Activated CD8-positive, alpha-beta memory T cell treated with anti-CD3 and anti-CD28 coated beads for 36 hours (primary cell): ENCODE data around the gene TMEM9B. TPM values are rescaled to one million over a fixed set of nuclear protein-coding genes. Genes with fewer than 3 reads are reported as not detected.
"Not testable (repeated sequence)": the region's sequence is repeated elsewhere in the genome, so short reads cannot be mapped to it uniquely, and the experiment has no call there.

Experiments used
- CTCF ChIA-PET: fragments of 350-600 bp; sonication (Branson Sonifier 250); formaldehyde crosslinking; loops from one replicate; lab custom pipeline; 2021; ENCODE audit warnings: antibody characterized with exemption; lab: Charles Lee
- POLR2A ChIA-PET: fragments of 350-600 bp; sonication (Branson Sonifier 250); formaldehyde crosslinking; loops from one replicate; lab custom pipeline; 2021; ENCODE audit warnings: antibody characterized with exemption; lab: Charles Lee
- total RNA-seq, 2 experiments: library from RNA; stranded (reverse); gene quantifications; one replicate each; pipeline ENCODE4 v1.2.3, GENCODE V29; 2021

Gene TMEM9B
- total RNA-seq, 2 experiments from 2014 or later: 24.5 to 25.2 TPM

DNA sequence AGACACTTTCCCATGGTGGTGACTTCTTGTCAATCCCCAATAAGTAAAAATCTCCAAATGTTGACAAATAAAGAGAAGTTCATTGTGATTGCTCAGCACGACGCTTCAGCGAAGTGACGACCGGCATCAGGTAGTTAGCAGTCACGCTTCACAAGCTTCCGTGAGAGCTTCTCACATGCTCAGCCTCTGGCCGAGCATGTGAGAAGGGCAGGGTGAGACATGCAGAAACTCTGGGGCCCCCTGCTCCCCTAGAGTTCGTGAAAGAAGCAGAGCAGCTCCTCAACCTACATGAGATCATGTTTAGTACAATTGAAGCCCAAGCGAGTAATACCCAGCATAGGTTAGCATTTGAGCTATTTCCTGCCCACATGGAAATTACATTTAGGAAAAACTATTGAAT lies 27.1 kb downstream of the TMEM9B start:
- ChIA-PET CTCF (no interaction called here), POLR2A (interaction anchor here (0.6 kb wide), 1 partner anchor 13 kb away, joined by 3 read pairs; no protein-coding TSS in a partner anchor)

- POLR2A ChIA-PET, CTCF ChIA-PET: not testable (repeated sequence)
These were observed 28.5 kb downstream of the TMEM9B start for GRCh38 chr11:8935789-8936188.

DNA sequence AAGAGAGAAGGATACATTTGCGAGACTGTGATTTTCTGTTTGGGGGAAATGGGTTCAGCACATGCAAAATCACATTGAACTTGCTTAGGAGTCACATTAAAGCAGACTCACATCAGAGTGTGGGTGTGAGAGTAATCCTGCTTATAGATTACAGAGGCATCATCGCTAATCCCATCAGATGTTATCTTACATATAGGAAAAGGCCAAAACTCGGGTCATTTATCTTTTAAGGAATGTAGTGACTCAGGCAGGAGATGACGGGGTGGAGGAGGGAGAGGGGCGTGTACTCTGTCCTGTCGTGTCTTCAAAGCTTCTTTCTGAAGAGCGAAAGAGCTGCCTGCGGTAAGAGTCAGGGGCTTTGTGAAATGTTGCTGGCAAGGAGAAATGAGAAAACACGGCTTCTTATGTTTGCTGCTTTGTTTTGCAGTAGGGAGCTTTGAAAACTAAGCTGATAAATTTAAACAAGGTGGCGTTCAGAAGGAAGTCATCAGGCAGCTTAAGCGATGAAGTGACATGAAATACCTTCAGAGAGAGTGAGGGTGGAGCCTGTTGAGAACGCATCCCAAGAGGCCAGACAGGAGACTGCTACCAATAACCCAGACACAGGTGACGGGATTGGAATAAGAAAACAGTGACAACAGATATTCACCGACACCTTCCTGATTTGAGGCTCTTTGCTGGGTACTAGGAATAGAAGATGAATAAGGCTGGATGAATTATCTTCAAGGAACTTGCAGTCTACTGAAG lies 29.3 kb downstream of the TMEM9B start:
- POLR2A ChIA-PET: no interaction called here
- CTCF ChIA-PET: interaction anchor here (0.7 kb wide), 1 partner anchor 24 kb away, joined by 3 read pairs; no protein-coding TSS in a partner anchor

DNA sequence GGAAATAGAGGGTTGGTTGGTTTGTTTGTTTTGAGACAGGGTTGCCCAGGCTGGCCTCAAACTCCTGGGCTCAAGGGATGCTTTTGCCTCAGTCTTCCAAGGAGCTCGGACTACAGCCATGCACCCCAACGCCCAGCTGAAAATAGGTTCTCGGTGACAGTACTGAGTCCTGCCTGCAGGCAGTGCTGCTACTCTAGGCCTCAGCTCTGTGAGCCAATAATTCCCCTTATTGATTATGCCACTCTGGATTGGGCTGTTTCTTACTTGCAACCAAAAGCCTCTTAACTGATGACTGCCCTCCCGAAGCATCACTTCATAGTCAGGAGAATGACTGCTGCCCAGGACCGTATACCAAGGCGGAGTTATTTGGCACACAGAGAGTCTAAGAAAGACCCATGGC lies 30.3 kb downstream of the TMEM9B start:
- ChIA-PET CTCF (no interaction called here), POLR2A (no interaction called here)

DNA sequence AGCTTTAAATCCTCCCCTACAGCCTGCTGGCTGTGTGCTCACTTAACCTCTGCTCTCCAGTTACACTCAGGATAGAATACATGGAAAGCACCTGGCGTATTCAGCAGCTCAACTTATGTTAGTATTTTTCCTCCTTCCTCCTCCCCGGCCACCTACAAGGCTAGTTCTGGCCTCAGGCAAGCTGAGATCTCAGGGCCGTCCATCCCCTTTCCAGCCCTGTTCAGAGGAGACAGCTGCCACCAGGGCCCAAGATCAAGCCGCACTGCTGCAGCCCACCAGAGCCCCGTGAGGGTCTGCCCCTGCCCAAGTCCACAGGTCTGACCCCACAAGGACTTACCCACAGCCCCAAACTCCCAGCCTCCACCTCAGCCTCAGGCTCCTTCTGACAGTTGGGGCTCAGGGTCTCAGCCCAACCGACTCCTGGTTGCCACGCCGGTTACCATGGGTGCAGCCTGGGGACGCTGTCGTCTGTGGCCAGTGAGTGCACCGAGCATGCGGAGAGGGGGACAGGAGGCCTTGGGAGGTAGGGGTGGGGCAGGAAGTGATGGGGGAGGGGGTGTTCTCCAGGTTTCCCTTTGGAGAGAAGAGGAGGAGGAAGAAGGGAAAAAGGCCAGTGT lies 31.6 kb downstream of the TMEM9B start, which contains the start of gene C11orf16:
Gene C11orf16 (minus strand): TSS at position 384 of the 617 bp plus-strand sequence. CDS start 639 bp downstream, outside the sequence.
- ChIA-PET CTCF (no interaction called here), POLR2A (no interaction called here)

DNA sequence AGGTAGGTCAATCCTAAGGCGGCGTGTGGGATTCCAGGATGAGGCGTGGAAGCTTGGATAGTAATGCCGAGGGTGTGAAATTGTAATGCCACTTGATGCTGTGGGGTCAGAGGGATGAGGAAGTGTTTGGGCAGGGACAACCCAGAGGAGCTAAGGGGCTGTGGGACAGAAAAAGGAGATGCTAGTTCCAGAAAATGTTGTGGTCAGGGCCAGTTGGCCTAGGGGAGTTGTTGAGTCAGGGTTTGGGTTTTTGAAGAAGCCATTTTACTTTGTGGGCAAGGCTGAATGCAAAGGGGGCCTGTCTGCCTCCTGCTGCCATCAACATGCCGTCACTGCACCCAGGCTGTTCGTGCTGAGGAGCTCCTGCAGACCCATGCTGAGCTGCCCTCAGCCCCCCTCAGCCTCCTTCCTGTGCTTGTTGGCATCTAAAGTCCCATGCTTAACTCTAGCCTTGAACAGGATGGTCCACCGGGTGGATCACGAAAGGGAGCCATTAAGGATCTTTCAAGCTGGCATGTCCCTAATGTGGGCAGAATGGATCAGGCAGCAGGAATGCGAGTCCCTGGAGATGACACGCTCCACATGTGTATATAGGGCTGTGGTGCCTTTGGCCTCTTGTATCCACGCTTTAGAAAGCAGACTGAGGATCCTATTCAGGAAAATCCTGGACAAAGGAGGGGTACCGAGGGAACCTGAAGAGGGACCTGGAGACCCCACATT lies 33.6 kb downstream of the TMEM9B start:
- ChIA-PET POLR2A (interaction anchor here (0.5 kb wide), 1 partner anchor 133 kb away, joined by 10 read pairs; no protein-coding TSS in a partner anchor), CTCF (interaction anchor here (0.6 kb wide), 1 partner anchor 729 kb away, joined by 3 read pairs; no protein-coding TSS in a partner anchor)

GRCh38 chr11:8928981-8929615 lies 35.1 kb downstream of the TMEM9B start:
- ChIA-PET POLR2A (interaction anchor here (0.6 kb wide), 1 partner anchor 515 kb away, joined by 5 read pairs; no protein-coding TSS in a partner anchor), CTCF (no interaction called here)

GRCh38 chr11:8928205-8928604 lies 36.0 kb downstream of the TMEM9B start:
- ChIA-PET POLR2A (interaction anchor here (0.6 kb wide), 1 partner anchor 516 kb away, joined by 5 read pairs; no protein-coding TSS in a partner anchor), CTCF (no interaction called here)

DNA sequence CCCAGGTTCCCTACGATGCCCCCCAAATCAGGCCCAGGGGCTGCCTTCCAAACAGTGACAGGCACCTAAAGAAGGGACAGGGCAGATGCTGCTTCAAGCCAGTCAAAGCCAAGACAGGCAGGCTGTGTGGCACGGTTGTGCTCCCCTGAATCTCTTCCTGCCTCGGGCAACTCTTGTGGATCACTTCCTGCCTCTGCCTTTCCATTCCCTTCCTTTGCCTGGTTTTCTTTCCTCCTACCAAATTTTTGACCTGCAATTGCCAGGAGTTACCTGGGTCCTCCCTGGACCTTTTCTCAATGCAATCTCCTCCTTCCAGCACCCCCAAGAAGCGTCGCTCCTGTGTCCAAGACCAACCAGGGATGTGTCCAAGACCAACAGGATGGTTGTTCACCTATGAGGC lies 37.0 kb downstream of the TMEM9B start:
- POLR2A ChIA-PET: no interaction called here
- CTCF ChIA-PET: no interaction called here

- CTCF ChIA-PET: interaction anchor here (1.1 kb wide), 1 partner anchor 12 kb away, joined by 3 read pairs; no protein-coding TSS in a partner anchor
- POLR2A ChIA-PET: interaction anchor here (0.7 kb wide), 1 partner anchor 31 kb away, joined by 7 read pairs; no protein-coding TSS in a partner anchor
These were observed 38.0 kb downstream of the TMEM9B start for GRCh38 chr11:8926236-8926635.

- CTCF ChIA-PET: interaction anchor here (1.1 kb wide), 1 partner anchor 12 kb away, joined by 3 read pairs; no protein-coding TSS in a partner anchor
These were observed 38.5 kb downstream of the TMEM9B start for GRCh38 chr11:8925711-8926110.

GRCh38 chr11:8922691-8923090 lies 41.6 kb downstream of the TMEM9B start:
- POLR2A ChIA-PET: no interaction called here
- CTCF ChIA-PET: no interaction called here

More at GRCh38 chr11:8925711-8926110, 38.5 kb downstream of the TMEM9B start:
- POLR2A ChIA-PET: interaction anchor here (0.7 kb wide), 1 partner anchor 32 kb away, joined by 7 read pairs; no protein-coding TSS in a partner anchor

GRCh38 chr11:8917157-8917825 lies 47.0 kb downstream of the TMEM9B start:
- ChIA-PET CTCF (no interaction called here), POLR2A (no interaction called here)

DNA sequence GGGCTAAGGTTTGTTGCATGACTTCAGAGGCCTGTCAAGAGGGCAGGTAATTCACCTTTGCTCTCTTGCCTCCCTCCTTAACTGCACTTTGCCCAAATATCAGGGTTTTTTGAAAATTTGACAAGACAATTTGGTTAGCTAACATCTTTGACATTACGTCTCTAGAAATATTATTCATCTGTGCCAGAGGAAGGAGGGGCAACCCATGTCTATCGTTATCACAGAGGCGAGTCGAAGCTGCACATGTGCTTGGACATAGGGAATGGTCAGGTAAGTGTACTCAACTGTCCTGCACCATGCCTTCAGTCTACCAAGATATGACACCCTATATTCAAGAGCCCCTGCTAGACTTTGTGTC lies 49.6 kb downstream of the TMEM9B start:
- CTCF ChIA-PET: interaction anchor here (0.7 to 1.5 kb wide), 5 partner anchors 12 to 223 kb away, joined by 3 to 14 read pairs (median 4); partner anchors contain the start of gene TMEM9B
- POLR2A ChIA-PET: no interaction called here

DNA sequence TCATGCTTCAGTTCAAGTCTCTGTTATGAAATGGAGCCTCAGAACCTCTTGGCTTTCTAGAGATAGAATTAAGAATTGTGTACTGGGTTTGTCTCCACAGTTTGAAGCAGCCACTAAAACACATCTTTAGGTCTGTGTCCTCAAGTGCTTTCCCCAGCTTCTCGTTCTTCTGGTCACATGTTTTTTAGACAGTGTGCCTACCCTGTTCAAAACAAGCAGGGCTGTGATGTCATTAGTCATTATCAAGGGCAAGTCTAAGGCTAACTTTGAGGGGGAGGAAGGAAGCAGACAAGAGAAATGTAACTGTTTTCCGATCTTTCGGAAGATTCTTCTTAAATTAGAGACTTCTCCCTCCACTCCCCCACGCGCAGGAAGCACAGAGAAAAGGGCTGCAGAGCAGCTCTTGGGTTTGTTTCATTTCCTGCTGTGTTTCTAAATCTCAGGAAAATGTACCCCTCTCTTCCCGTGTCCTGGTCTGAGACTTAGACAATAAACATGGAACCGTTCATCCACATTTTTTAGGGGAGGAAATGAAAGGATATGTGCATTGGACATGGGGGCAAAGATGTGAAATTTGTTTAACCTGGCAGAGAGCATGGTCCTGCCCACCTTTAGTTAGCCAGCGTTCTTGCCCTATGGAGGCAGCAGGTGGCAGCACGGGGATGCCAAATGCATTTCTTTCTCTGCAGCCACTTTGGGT lies 50.1 kb downstream of the TMEM9B start:
- ChIA-PET CTCF (interaction anchor here (0.9 to 1.2 kb wide), 2 partner anchors 12 to 46 kb away, joined by 3 to 14 read pairs; no protein-coding TSS in a partner anchor), POLR2A (no interaction called here)

GRCh38 chr11:8911029-8911823 lies 53.0 kb downstream of the TMEM9B start, which contains the start of gene AKIP1:
Gene AKIP1 (plus strand): TSS chr11:8911189. CDS start chr11:8911450, 261 bp downstream.
- ChIA-PET CTCF (interaction anchor here (1.2 to 1.9 kb wide), 5 partner anchors 10 to 53 kb away, joined by 4 to 6 read pairs (median 4); partner anchors contain the start of gene TMEM9B), POLR2A (interaction anchor here (1.0 kb wide), 2 partner anchors 52 to 53 kb away, joined by 4 to 6 read pairs; partner anchors contain the start of gene TMEM9B)
